Tibial nerve (tissue), 4 donors: ENCODE results near the gene IRF4.
A peak's percentile ranks its signal among the peaks of the same experiment; 100 is the strongest.

Experiments used
- EP300 ChIP-seq, 2 donors: sonication (generic); formaldehyde crosslinking; IDR thresholded peaks; one replicate each; pipeline ENCODE4 v1.6.1; 2017; ENCODE audit warnings: antibody characterized with exemption in 2 of 2, mild to moderate bottlenecking in 1 of 2
- POLR2A ChIP-seq, 2 donors: fragments of 450-650 bp; IDR thresholded peaks; one replicate each; pipeline ENCODE4 v1.6.1; 2017; ENCODE audit warnings: antibody characterized with exemption in 2 of 2, mild to moderate bottlenecking in 2 of 2, moderate library complexity in 2 of 2
- TF ChIP-seq, protein P1 (sequence below), 5 experiments: fragments of 200-600 bp in 3 of 5; fragments of 450-650 bp in 2 of 5; sonication (generic) in 3 of 5; IDR thresholded peaks; one replicate each; pipeline ENCODE4 v1.5.1; 2016 to 2019; ENCODE audit warnings: antibody characterized with exemption in 5 of 5, mild to moderate bottlenecking in 3 of 5, moderate library complexity in 2 of 5

DNA sequence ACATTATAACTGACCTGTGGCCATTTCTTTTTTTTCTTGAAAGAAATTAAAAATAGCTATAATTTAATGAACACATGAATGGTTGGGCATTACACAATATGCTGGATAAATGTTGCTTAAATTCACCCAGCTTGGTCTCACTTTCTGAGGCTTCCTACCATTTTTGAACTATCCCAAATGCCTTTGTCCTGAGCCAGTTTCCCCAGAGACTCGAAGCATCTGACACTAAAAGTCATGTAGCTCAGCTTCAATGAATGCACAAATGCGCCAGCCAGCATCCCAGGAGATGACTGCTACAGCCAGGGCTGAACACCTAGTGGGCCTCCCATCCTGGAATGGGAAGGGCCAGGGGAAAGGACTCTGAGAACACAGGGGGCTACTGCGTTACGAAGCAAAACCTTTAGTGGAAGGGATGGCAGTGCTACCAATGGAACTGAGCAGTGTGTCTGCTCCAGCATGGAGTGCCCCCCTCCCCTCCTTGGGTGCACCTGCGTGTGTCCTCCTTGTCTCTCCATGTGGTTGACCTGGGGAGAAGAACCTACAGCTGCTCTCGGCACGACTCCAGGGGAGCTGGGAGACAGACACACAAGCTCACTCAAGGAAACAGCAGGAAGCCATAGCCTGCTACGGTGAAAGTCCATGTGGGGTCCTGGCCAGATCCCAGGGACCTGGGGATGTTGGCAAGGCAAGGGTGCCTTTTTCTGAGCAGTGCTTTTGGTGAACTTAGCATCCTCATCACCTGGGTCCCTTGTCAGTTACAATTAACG, 60.9 kb downstream of the IRF4 start:
- TF ChIP-seq, protein P1, sequence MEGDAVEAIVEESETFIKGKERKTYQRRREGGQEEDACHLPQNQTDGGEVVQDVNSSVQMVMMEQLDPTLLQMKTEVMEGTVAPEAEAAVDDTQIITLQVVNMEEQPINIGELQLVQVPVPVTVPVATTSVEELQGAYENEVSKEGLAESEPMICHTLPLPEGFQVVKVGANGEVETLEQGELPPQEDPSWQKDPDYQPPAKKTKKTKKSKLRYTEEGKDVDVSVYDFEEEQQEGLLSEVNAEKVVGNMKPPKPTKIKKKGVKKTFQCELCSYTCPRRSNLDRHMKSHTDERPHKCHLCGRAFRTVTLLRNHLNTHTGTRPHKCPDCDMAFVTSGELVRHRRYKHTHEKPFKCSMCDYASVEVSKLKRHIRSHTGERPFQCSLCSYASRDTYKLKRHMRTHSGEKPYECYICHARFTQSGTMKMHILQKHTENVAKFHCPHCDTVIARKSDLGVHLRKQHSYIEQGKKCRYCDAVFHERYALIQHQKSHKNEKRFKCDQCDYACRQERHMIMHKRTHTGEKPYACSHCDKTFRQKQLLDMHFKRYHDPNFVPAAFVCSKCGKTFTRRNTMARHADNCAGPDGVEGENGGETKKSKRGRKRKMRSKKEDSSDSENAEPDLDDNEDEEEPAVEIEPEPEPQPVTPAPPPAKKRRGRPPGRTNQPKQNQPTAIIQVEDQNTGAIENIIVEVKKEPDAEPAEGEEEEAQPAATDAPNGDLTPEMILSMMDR (IDR thresholded peaks at IDR 0.05): no peak
- TF ChIP-seq POLR2A (IDR thresholded peaks at IDR 0.05): no peak
- peak in 1 of 2 donors; percentile 7 for TF ChIP-seq EP300 (IDR thresholded peaks at IDR 0.05)
